Progenitor cell of endocrine pancreas (in vitro differentiated cells): ENCODE measurements around the gene SPG11. TPM values are rescaled to one million over a fixed set of nuclear protein-coding genes. Genes with fewer than 3 reads are reported as not detected.
"Not testable (repeated sequence)": the region's sequence is repeated elsewhere in the genome, so short reads cannot be mapped to it uniquely, and the experiment has no call there.

Source experiments
- DNase-seq: peaks from one replicate; pipeline ENCODE4 v3.0.0; 2021; ENCODE audit warnings: low spot score; ENCODE audit not compliant: unreplicated experiment
- H3K27ac Mint-ChIP-seq: 2 replicates; pipeline ENCODE4 v1.8.0; 2021; ENCODE audit warnings: mild to moderate bottlenecking, moderate library complexity, mixed read lengths
- H3K27me3 Mint-ChIP-seq: 2 replicates; pipeline ENCODE4 v1.8.0; 2021; ENCODE audit warnings: mixed read lengths
- H3K36me3 Mint-ChIP-seq: 2 replicates; pipeline ENCODE4 v1.8.0; 2022; ENCODE audit warnings: mixed read lengths; ENCODE audit not compliant: insufficient read depth
- H3K4me1 Mint-ChIP-seq: 2 replicates; pipeline ENCODE4 v1.8.0; 2021; ENCODE audit warnings: low read depth, mixed read lengths
- H3K4me3 Mint-ChIP-seq: 2 replicates; pipeline ENCODE4 v1.8.0; 2021; ENCODE audit warnings: low read depth, mild to moderate bottlenecking, moderate library complexity, mixed read lengths
- H3K9me3 Mint-ChIP-seq: 2 replicates; pipeline ENCODE4 v1.8.0; 2021; ENCODE audit warnings: low read depth, mixed read lengths
- CTCF ChIP-seq: fragments of 200-600 bp; sonication (generic); IDR thresholded peaks from one replicate; pipeline ENCODE4 v1.5.0; 2021; ENCODE audit warnings: antibody characterized with exemption, mild to moderate bottlenecking; ENCODE audit not compliant: unreplicated experiment
- total RNA-seq: library from RNA; stranded (reverse); gene quantifications from 2 replicates; pipeline ENCODE4 v1.2.1, GENCODE V29; 2021

SPG11 gene
- total RNA-seq, 1 donor from 2014 or later = 96.4 TPM

GRCh38 chr15:44710236-44711095, 47.0 kb upstream of the SPG11 start:
- H3K27ac Mint-ChIP-seq = peak overlapping the region; percentile 99

GRCh38 chr15:44706946-44707636, 43.6 kb upstream of the SPG11 start:
- H3K36me3 Mint-ChIP-seq = peaks cover 2% of the 10 kb centered on the region
- DNase-seq = no peak
- H3K27me3 Mint-ChIP-seq = peaks cover under 1% of the 10 kb centered on the region
- H3K4me3 Mint-ChIP-seq = no peak overlapping the region
- peaks cover 1% of the 10 kb centered on the region for H3K4me1 Mint-ChIP-seq
- TF ChIP-seq CTCF = no peak
- H3K27ac Mint-ChIP-seq = no peak overlapping the region
- H3K9me3 Mint-ChIP-seq = peaks cover 17% of the 10 kb centered on the region

More at GRCh38 chr15:44710236-44711095, 47.0 kb upstream of the SPG11 start:
- Mint-ChIP-seq H3K27me3 (peaks cover 7% of the 10 kb centered on the region), H3K9me3 (no peaks in the 10 kb centered on the region), H3K4me3 (peak overlapping the region; percentile 91), H3K4me1 (peaks cover 4% of the 10 kb centered on the region), H3K36me3 (no peaks in the 10 kb centered on the region)
- DNase-seq = no peak
- peak; percentile 15 for TF ChIP-seq CTCF

GRCh38 chr15:44706401-44706800, 42.9 kb upstream of the SPG11 start:
- no peak overlapping the region for H3K4me3 Mint-ChIP-seq
- H3K9me3 Mint-ChIP-seq = peaks cover 22% of the 10 kb centered on the region
- H3K4me1 Mint-ChIP-seq = peaks cover 1% of the 10 kb centered on the region
- H3K27me3 Mint-ChIP-seq = no peaks in the 10 kb centered on the region
- no peak overlapping the region for H3K27ac Mint-ChIP-seq
- H3K36me3 Mint-ChIP-seq = peaks cover 2% of the 10 kb centered on the region
- TF ChIP-seq CTCF = no peak
- no peak for DNase-seq

GRCh38 chr15:44705986-44706385, 42.5 kb upstream of the SPG11 start:
- no peak for DNase-seq
- no peaks in the 10 kb centered on the region for H3K27me3 Mint-ChIP-seq
- TF ChIP-seq CTCF = no peak
- H3K9me3 Mint-ChIP-seq = peaks cover 22% of the 10 kb centered on the region
- H3K4me3 Mint-ChIP-seq = no peak overlapping the region
- no peak overlapping the region for H3K27ac Mint-ChIP-seq
- peaks cover under 1% of the 10 kb centered on the region for H3K4me1 Mint-ChIP-seq
- H3K36me3 Mint-ChIP-seq = peaks cover 2% of the 10 kb centered on the region

- H3K4me1 Mint-ChIP-seq, H3K27me3 Mint-ChIP-seq, H3K27ac Mint-ChIP-seq, DNase-seq, H3K4me3 Mint-ChIP-seq, H3K36me3 Mint-ChIP-seq: not testable (repeated sequence)
- H3K9me3 Mint-ChIP-seq = peaks cover 25% of the 10 kb centered on the region
Observed at GRCh38 chr15:44700676-44701075, 37.2 kb upstream of the SPG11 start.
